K562 (cell line): ENCODE results near the gene CDC26. TPM values are rescaled to one million over a fixed set of nuclear protein-coding genes. Genes with fewer than 3 reads are reported as not detected.

ENCODE experiments used
- ATAC-seq: fragments of 200-7000 bp; cut with Tn5 transposase; 3 replicates; pipeline ENCODE4 v1.9.1; 2020; ENCODE audit warnings: moderate library complexity
- BruUV-seq: library from RNA; stranded (reverse); fragments of 400-500 nt; replicated peaks from 2 replicates; lab custom pipeline; 2021; lab: Mats Ljungman, UMichigan
- CTCF ChIA-PET: fragments of 300-600 bp; formaldehyde crosslinking; extraction: SDS; loops from one replicate; lab custom pipeline; 2021; ENCODE audit warnings: low intra/inter-chr PET ratio; lab: Yijun Ruan, JAX
- POLR2A ChIA-PET: fragments of 300-600, 350-650 bp; sonication (Branson Sonifier 250); formaldehyde crosslinking; extraction: SDS; loops from one replicate; lab custom pipeline; 2021; ENCODE audit warnings: antibody characterized with exemption, inconsistent platforms; lab: Yijun Ruan, JAX
- DNase-seq, 4 experiments: peaks; one replicate each; pipeline versions ENCODE4 v3.0.0 to v3.0.0-alpha.2; 2011 to 2018; ENCODE audit warnings: low spot score in 3 of 4, mixed read lengths in 3 of 4; ENCODE audit errors: extremely low read depth in 1 of 4
- FAIRE-seq: peaks from 2 replicates; lab custom pipeline; 2011; peaks lifted over from hg19 to GRCh38; lab: Jason Lieb, UNC
- H2AFZ ChIP-seq: 2 replicates; pipeline ENCODE4 v1.6.0; 2011; ENCODE audit warnings: low read depth, low read length, control low read depth, inconsistent platforms
- H3K27ac ChIP-seq: fragments of 200-600 bp; 3 replicates; pipeline ENCODE4 v1.8.0; 2011; ENCODE audit warnings: low read depth, mild to moderate bottlenecking, control low read depth, inconsistent platforms, low read length, moderate library complexity, mixed read lengths; ENCODE audit errors: extremely low read depth
- H3K27me3 ChIP-seq, 2 experiments: fragments of 300-600 bp in 1 of 2; 2 replicates in 1 of 2; 3 replicates in 1 of 2; pipeline versions ENCODE4 v1.6.0 to v1.8.0; 2011; ENCODE audit warnings: inconsistent platforms in 2 of 2, low read length in 2 of 2, mild to moderate bottlenecking in 1 of 2, mixed read lengths in 1 of 2, moderate library complexity in 1 of 2; ENCODE audit not compliant: control insufficient read depth in 2 of 2, insufficient read depth in 2 of 2
- H3K36me3 ChIP-seq: fragments of 300-600 bp; 3 replicates; pipeline ENCODE4 v1.8.0; 2011; ENCODE audit warnings: mild to moderate bottlenecking, low read length, inconsistent platforms; ENCODE audit not compliant: control insufficient read depth, insufficient read depth
- H3K4me1 ChIP-seq, 2 experiments: fragments of 200-600 bp in 1 of 2; replicated peaks in 1 of 2; 2 replicates in 1 of 2; 3 replicates in 1 of 2; pipeline versions ENCODE4 v1.5.1 to v1.8.0; 2011; ENCODE audit warnings: inconsistent platforms in 2 of 2, low read length in 2 of 2, mild to moderate bottlenecking in 1 of 2, mixed read lengths in 1 of 2, moderate library complexity in 1 of 2; ENCODE audit not compliant: control insufficient read depth in 2 of 2, insufficient read depth in 2 of 2
- H3K4me2 ChIP-seq: 2 replicates; pipeline ENCODE4 v1.6.1; 2011; ENCODE audit warnings: low read length, control low read depth, inconsistent platforms, mixed read lengths; ENCODE audit not compliant: insufficient read depth
- H3K4me3 ChIP-seq: fragments of 200-600 bp; sonication (generic), shearing (Covaris generic); 2 replicates; pipeline ENCODE4 v1.5.1; 2016; ENCODE audit warnings: control low read depth, inconsistent platforms
- H3K79me2 ChIP-seq: fragments of 200-600 bp; 3 replicates; pipeline ENCODE4 v1.8.0; 2011; ENCODE audit warnings: low read length, inconsistent platforms; ENCODE audit not compliant: control insufficient read depth, insufficient read depth
- H3K9ac ChIP-seq, 2 experiments: 2 replicates each; pipeline versions ENCODE4 v1.6.0 to v1.6.1; 2011; ENCODE audit warnings: low read depth in 2 of 2, low read length in 2 of 2, control low read depth in 1 of 2, inconsistent platforms in 1 of 2, mild to moderate bottlenecking in 1 of 2, mixed read lengths in 1 of 2; ENCODE audit not compliant: insufficient read depth in 1 of 2
- H3K9me1 ChIP-seq: one replicate; pipeline ENCODE4 v1.6.0; 2011; ENCODE audit warnings: inconsistent platforms, mild to moderate bottlenecking, low read length, moderate library complexity; ENCODE audit not compliant: control insufficient read depth, insufficient read depth
- H3K9me3 ChIP-seq: replicated peaks from 2 replicates; pipeline ENCODE4 v1.5.1; 2011; ENCODE audit warnings: low read depth, low read length, inconsistent platforms; ENCODE audit not compliant: control insufficient read depth, insufficient read depth
- H4K20me1 ChIP-seq: replicated peaks from 2 replicates; pipeline ENCODE4 v1.6.1; 2011; ENCODE audit warnings: low read length, inconsistent platforms, mixed read lengths; ENCODE audit not compliant: control insufficient read depth, insufficient read depth
- ADNP ChIP-seq: fragments of 200-800 bp; sonication (Bioruptor generic); IDR thresholded peaks from 2 replicates; pipeline ENCODE4 v1.6.1; 2016; ENCODE audit warnings: missing genetic modification characterization, missing compliant biosample characterization
- ARID3A ChIP-seq: IDR thresholded peaks from 2 replicates; pipeline ENCODE4 v1.6.1; 2012; ENCODE audit warnings: low read depth, low read length, improper control_type of control experiment, borderline replicate concordance
- CBFA2T3 ChIP-seq: fragments of 450-650 bp; IDR thresholded peaks from 2 replicates; pipeline ENCODE4 v1.6.1; 2017
- CBX1 ChIP-seq: sonication (generic); IDR thresholded peaks from 2 replicates; pipeline ENCODE4 v1.6.1; 2016; ENCODE audit warnings: antibody characterized with exemption, low read depth, mild to moderate bottlenecking
- CBX3 ChIP-seq, 2 experiments: IDR thresholded peaks; 1 replicate in 1 of 2; 2 replicates in 1 of 2; pipeline ENCODE4 v1.6.1; 2012; ENCODE audit warnings: inconsistent platforms in 2 of 2, low read length in 2 of 2, borderline replicate concordance in 1 of 2, control low read depth in 1 of 2
- ESRRB ChIP-seq: fragments of 250-450 bp; sonication (Bioruptor Pico); IDR thresholded peaks from 2 replicates; pipeline ENCODE4 v1.5.0; 2020; ENCODE audit warnings: mild to moderate bottlenecking, moderate library complexity, borderline replicate concordance
- LARP7 ChIP-seq: fragments of 450-650 bp; IDR thresholded peaks from 2 replicates; pipeline ENCODE4 v1.6.1; 2016
- RNF2 ChIP-seq: sonication (generic); IDR thresholded peaks from 2 replicates; pipeline ENCODE4 v1.6.1; 2016
- STAT5B ChIP-seq: fragments of 250-450 bp; sonication (Bioruptor Pico); IDR thresholded peaks from 2 replicates; pipeline ENCODE4 v1.8.0; 2021; ENCODE audit warnings: mild to moderate bottlenecking, inconsistent platforms
- TOE1 ChIP-seq, 2 experiments: fragments of 450-650 bp in 1 of 2; sonication (generic) in 1 of 2; formaldehyde crosslinking in 1 of 2; IDR thresholded peaks; 2 replicates each; pipeline versions ENCODE4 v1.7.1 to v1.8.0; 2016 to 2022; ENCODE audit warnings: borderline replicate concordance in 2 of 2, mild to moderate bottlenecking in 2 of 2, antibody characterized with exemption in 1 of 2, inconsistent platforms in 1 of 2, low read depth in 1 of 2, missing genetic modification reagents in 1 of 2, moderate library complexity in 1 of 2
- ZNF444 ChIP-seq: fragments of 250-450 bp; sonication (Bioruptor Pico); IDR thresholded peaks from 2 replicates; pipeline ENCODE4 v1.4.0; 2020; ENCODE audit warnings: mild to moderate bottlenecking, moderate library complexity
- WGBS: fragments of 100-300 bp; shearing (Covaris generic); methylation state at CpG from one replicate; pipeline ENCODE4 v1.1.6; 2016; ENCODE audit warnings: low coverage, mixed read lengths; ENCODE audit not compliant: insufficient coverage; ENCODE audit errors: missing lambda C conversion rate; 5-methylcytosine and 5-hydroxymethylcytosine counted together
- in situ Hi-C: fragments of 300-500 bp; cut with MboI; formaldehyde crosslinking; loops from 4 replicates; pipeline ENCODE4 v1.15.0; 2018; ENCODE audit warnings: inconsistent platforms, mixed read lengths
- intact Hi-C: fragments of 100-400 bp; cut with micrococcal nuclease; formaldehyde crosslinking; loops from 2 replicates; pipeline ENCODE4 v1.14.2; 2022
- polyA plus RNA-seq, 8 experiments: library from polyadenylated mRNA; depleted of rRNA in 4 of 8; stranded (reverse) in 5 of 8; unstranded in 3 of 8; fragments of >200 nt; fragmentation: Nextera tagmentation in 2 of 8; fragmentation: Illumina TruSeq in 1 of 8; extraction: Ambion mirVana in 2 of 8; extraction: Trizol in 1 of 8; gene quantifications; 2 replicates each; pipeline versions ENCODE4 v1.2.1 to v1.2.3, GENCODE V29; 2011 to 2014; ENCODE audit warnings: inconsistent platforms in 1 of 8, missing spikeins in 1 of 8
- total RNA-seq, 7 experiments: library from RNA; depleted of rRNA in 6 of 7; stranded (reverse); fragments of >200 nt in 6 of 7; fragmentation: Illumina TruSeq in 2 of 7; extraction: Trizol in 2 of 7; gene quantifications; 2 replicates each; pipeline versions ENCODE4 v1.2.1 to v1.2.3, GENCODE V29; 2011 to 2021; ENCODE audit warnings: low replicate concordance in 1 of 7
- TF ChIP-seq, protein P1 (sequence below): fragments of 450-650 bp; formaldehyde crosslinking; IDR thresholded peaks from 2 replicates; pipeline ENCODE4 v1.4.0; 2020; ENCODE audit warnings: mild to moderate bottlenecking, moderate library complexity
- TF ChIP-seq, protein P2 (sequence below): fragments of 450-650 bp; IDR thresholded peaks from 2 replicates; pipeline ENCODE4 v1.6.1; 2017; ENCODE audit warnings: mild to moderate bottlenecking, moderate library complexity
- TF ChIP-seq, protein P3 (sequence below), 2 experiments: fragments of 450-650 bp in 1 of 2; sonication (generic) in 1 of 2; formaldehyde crosslinking; conservative IDR thresholded peaks; 2 replicates each; pipeline versions ENCODE4 v1.4.0 to v1.8.1; 2020 to 2022; ENCODE audit warnings: mild to moderate bottlenecking in 1 of 2, missing genetic modification reagents in 1 of 2

CDC26 gene
- total and polyA plus RNA-seq, 9 of the 15 experiments (the other 6 are each of a cell fraction or from before 2014, with no cell fraction given): 33.0 to 147 (median 60.0) TPM

DNA sequence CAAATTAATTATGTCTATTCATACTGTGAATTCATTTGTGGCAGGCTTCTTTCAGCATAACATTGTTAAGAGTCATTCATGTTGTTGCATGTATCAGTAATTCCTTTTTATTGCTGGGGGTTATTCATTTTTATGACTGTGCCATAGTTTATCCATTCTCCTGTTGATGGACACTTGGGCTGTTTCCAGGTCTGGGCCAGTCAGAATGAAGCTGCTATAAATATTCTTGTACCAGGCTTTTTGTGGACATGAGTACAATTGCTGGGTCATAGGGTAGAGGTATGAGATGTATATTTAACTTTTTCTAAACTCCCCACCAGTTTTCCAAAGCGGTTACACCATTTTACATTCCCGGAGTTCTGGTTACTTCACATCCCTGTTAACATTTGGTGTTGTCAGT lies 13.7 kb upstream of the CDC26 start:
- Histone ChIP-seq H3K4me3 (no peak overlapping the region), H3K9me1 (no peaks in the 10 kb centered on the region), H2AFZ (no peak overlapping the region), H3K9me3 (no peaks in the 10 kb centered on the region), H3K9ac (no peak overlapping the region), H3K27ac (no peak overlapping the region), H3K79me2 (no peaks in the 10 kb centered on the region), H4K20me1 (no peaks in the 10 kb centered on the region), H3K27me3 (no peaks in the 10 kb centered on the region), H3K36me3 (peaks cover 90% of the 10 kb centered on the region), H3K4me2 (no peak overlapping the region), H3K4me1 (peaks cover 0 to 5% of the 10 kb centered on the region in 2 experiments; a peak in 2 of 5 replicates)
- in situ Hi-C loops: no loop called here
- 98% methylated on average over 2 of the region's 2 CpGs for WGBS
- DNase-seq (no peak), FAIRE-seq (no peak), ATAC-seq (no peak)
- intact Hi-C loops: no loop called here
- no TSS peak for BruUV-seq
- ChIA-PET POLR2A (no interaction called here), CTCF (no interaction called here)
- TF ChIP-seq, protein P1, sequence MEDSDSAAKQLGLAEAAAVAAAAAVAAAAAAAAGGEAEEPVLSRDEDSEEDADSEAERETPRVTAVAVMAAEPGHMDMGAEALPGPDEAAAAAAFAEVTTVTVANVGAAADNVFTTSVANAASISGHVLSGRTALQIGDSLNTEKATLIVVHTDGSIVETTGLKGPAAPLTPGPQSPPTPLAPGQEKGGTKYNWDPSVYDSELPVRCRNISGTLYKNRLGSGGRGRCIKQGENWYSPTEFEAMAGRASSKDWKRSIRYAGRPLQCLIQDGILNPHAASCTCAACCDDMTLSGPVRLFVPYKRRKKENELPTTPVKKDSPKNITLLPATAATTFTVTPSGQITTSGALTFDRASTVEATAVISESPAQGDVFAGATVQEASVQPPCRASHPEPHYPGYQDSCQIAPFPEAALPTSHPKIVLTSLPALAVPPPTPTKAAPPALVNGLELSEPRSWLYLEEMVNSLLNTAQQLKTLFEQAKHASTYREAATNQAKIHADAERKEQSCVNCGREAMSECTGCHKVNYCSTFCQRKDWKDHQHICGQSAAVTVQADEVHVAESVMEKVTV (CRISPR knock-in tag): no peak
- TF ChIP-seq CBX1 (no peak), ADNP (tag) (no peak), STAT5B (no peak), LARP7 (no peak), CBX3 (IDR thresholded peaks at IDR 0.05; ENCODE audit: borderline replicate concordance in 1 of 2, low read length in 2 of 2) (no peak), ARID3A (no peak), TOE1 (IDR thresholded peaks at IDR 0.05; ENCODE audit: borderline replicate concordance) (no peak), TOE1 (CRISPR knock-in tag; IDR thresholded peaks at IDR 0.05; ENCODE audit: borderline replicate concordance, low read depth) (no peak), ESRRB (CRISPR knock-in tag) (no peak), CBFA2T3 (no peak), RNF2 (no peak), ZNF444 (CRISPR knock-in tag) (no peak)
- TF ChIP-seq, protein P2, sequence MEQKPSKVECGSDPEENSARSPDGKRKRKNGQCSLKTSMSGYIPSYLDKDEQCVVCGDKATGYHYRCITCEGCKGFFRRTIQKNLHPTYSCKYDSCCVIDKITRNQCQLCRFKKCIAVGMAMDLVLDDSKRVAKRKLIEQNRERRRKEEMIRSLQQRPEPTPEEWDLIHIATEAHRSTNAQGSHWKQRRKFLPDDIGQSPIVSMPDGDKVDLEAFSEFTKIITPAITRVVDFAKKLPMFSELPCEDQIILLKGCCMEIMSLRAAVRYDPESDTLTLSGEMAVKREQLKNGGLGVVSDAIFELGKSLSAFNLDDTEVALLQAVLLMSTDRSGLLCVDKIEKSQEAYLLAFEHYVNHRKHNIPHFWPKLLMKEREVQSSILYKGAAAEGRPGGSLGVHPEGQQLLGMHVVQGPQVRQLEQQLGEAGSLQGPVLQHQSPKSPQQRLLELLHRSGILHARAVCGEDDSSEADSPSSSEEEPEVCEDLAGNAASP: no peak
- TF ChIP-seq, protein P3, sequence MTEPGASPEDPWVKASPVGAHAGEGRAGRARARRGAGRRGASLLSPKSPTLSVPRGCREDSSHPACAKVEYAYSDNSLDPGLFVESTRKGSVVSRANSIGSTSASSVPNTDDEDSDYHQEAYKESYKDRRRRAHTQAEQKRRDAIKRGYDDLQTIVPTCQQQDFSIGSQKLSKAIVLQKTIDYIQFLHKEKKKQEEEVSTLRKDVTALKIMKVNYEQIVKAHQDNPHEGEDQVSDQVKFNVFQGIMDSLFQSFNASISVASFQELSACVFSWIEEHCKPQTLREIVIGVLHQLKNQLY (CRISPR knock-in tag; conservative IDR thresholded peaks at IDR 0.05): no peak
